Effector CD8-positive, alpha-beta T cell (primary cell): ENCODE results near the gene GRIK5.

ENCODE experiments used
- DNase-seq: peaks from one replicate; lab custom pipeline; 2025; lab: John Stamatoyannopoulos, UW

GRIK5 gene

GRCh38 chr19:41956621-41957020, 113.4 kb downstream of the GRIK5 start:
- no peak for DNase-seq

DNA sequence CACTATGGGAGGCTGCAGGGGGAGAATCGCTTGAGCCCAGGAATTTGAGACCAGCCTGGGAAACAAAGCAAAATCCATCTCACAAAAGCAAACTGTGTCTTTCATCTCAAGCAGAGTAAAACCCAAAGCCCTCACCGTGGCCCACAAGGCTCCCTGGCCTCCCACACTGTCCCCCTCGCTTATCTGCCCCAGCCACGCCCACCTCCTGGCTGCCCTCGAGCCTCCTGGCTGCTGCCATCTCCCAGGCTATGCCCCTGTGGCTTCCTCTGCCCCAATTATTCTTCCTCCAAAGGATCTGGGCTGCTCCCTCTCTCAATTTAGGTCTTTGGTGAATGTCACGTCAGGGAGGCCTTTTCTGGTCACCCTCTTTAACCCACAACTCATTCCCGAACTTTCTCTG, 114.5 kb downstream of the GRIK5 start:
- no peak for DNase-seq

DNA sequence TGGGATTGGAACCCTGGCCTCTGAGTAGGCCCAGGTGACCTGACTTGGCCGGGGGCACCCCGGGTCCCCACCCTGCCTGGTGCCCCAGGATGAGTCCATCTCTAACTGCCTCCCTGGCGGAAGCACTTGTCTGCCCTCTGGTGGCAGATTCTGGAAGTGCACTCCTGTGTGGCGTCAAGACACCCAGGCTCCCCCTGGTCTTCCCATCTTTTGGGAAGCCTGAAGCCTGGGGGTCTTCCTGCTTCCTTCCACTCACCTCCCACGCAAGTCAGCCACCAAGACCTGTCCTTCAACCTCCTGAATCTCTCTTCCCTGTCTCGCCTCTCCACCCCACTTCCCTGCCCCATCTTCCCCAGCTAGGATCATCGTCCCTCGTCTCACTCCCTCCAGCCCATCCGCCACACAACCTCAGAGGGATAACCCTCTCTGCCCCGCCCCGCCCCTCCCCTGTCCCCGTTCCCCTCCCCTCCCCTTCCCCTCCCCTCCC, 118.3 kb downstream of the GRIK5 start:
- peak; percentile 86 for DNase-seq
